K562 (cell line): ENCODE data around the gene OVCA2. TPM values are rescaled to one million over a fixed set of nuclear protein-coding genes. Genes with fewer than 3 reads are reported as not detected.

Experiments
- FOXJ3 ChIP-seq: sonication (generic); formaldehyde crosslinking; IDR thresholded peaks from 2 replicates; pipeline ENCODE4 v1.4.0; 2020; ENCODE audit warnings: mild to moderate bottlenecking, missing genetic modification reagents
- GABPB1 ChIP-seq: sonication (generic); formaldehyde crosslinking; IDR thresholded peaks from 2 replicates; pipeline ENCODE4 v1.8.0; 2022; ENCODE audit warnings: mild to moderate bottlenecking, missing genetic modification reagents
- HINFP ChIP-seq: fragments of 450-650 bp; conservative IDR thresholded peaks from 2 replicates; pipeline ENCODE4 v1.6.1; 2016; ENCODE audit warnings: missing genetic modification characterization, low read depth, mild to moderate bottlenecking, control low read depth, missing compliant biosample characterization
- JUND ChIP-seq, 2 experiments: IDR thresholded peaks; 2 replicates in 1 of 2; 3 replicates in 1 of 2; pipeline ENCODE4 v1.6.1; 2011; ENCODE audit warnings: borderline replicate concordance in 2 of 2, low read depth in 2 of 2, low read length in 2 of 2, improper control_type of control experiment in 1 of 2, missing biosample characterization in 1 of 2, missing genetic modification characterization in 1 of 2, missing genetic modification reagents in 1 of 2
- SAFB ChIP-seq: fragments of 200-400 bp; formaldehyde crosslinking; IDR thresholded peaks from 2 replicates; pipeline ENCODE4 v1.6.1; 2017; ENCODE audit warnings: low read depth, low read length, borderline replicate concordance
- ZC3H4 ChIP-seq: sonication (generic); formaldehyde crosslinking; IDR thresholded peaks from 2 replicates; pipeline ENCODE4 v1.9.0; 2021; ENCODE audit warnings: missing genetic modification reagents, borderline replicate concordance
- ZNF124 ChIP-seq: sonication (generic); formaldehyde crosslinking; IDR thresholded peaks from 2 replicates; pipeline ENCODE4 v1.8.1; 2022; ENCODE audit warnings: missing genetic modification reagents
- ZNF23 ChIP-seq: fragments of 250-450 bp; sonication (Bioruptor Pico); IDR thresholded peaks from 2 replicates; pipeline ENCODE4 v1.4.0; 2020; ENCODE audit warnings: mild to moderate bottlenecking
- polyA plus RNA-seq, 8 experiments: library from polyadenylated mRNA; depleted of rRNA in 4 of 8; stranded (reverse) in 5 of 8; unstranded in 3 of 8; fragments of >200 nt; fragmentation: Nextera tagmentation in 2 of 8; fragmentation: Illumina TruSeq in 1 of 8; extraction: Ambion mirVana in 2 of 8; extraction: Trizol in 1 of 8; gene quantifications; 2 replicates each; pipeline versions ENCODE4 v1.2.1 to v1.2.3, GENCODE V29; 2011 to 2014; ENCODE audit warnings: inconsistent platforms in 1 of 8, missing spikeins in 1 of 8
- total RNA-seq, 7 experiments: library from RNA; depleted of rRNA in 6 of 7; stranded (reverse); fragments of >200 nt in 6 of 7; fragmentation: Illumina TruSeq in 2 of 7; extraction: Trizol in 2 of 7; gene quantifications; 2 replicates each; pipeline versions ENCODE4 v1.2.1 to v1.2.3, GENCODE V29; 2011 to 2021; ENCODE audit warnings: low replicate concordance in 1 of 7
- TF ChIP-seq, protein P1 (sequence below): sonication (generic); formaldehyde crosslinking; IDR thresholded peaks from 2 replicates; pipeline ENCODE4 v1.8.0; 2022; ENCODE audit warnings: mild to moderate bottlenecking, missing genetic modification reagents
- TF ChIP-seq, protein P2 (sequence below): fragments of 450-650 bp; formaldehyde crosslinking; IDR thresholded peaks from 2 replicates; pipeline ENCODE4 v1.4.0; 2020; ENCODE audit warnings: mild to moderate bottlenecking

The OVCA2 gene
- total and polyA plus RNA-seq, 9 of the 15 experiments (the other 6 are each of a cell fraction or from before 2014, with no cell fraction given), result 3.0 to 23.7 (median 14.1) TPM

DNA sequence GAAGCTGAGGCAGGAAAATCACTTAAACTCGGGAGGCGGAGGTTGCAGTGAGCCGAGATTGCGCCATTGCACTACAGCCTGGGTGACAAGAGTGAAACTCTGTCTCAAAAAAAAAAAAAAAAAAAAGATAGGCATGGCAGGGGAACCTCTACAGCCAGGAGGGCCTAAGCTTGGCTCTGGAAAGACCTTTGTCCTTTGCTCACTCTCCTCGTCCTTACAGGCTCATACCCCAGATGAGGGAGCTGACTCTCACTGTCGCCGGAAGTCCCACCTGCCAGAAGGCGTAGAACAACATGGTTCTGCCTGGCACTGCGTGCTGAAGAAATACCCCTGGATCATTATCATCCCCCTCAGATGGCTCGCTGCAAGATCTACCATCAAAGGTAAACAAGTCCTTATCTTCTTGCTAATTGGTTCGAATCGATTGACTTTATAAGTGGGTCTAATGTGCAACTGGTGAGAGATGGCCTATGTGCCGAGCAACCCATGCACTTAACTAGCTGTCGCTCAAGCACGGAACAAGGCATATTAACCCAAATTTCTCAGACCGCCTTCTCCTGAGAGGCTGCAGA is 46.4 kb upstream of the OVCA2 start (continued):
- TF ChIP-seq HINFP (no peak), GABPB1 (CRISPR knock-in tag) (no peak), FOXJ3 (no peak), JUND (IDR thresholded peaks at IDR 0.05; ENCODE audit: borderline replicate concordance, low read depth, low read length) (no peak), JUND (tag; IDR thresholded peaks at IDR 0.05; ENCODE audit: borderline replicate concordance, low read depth, low read length) (no peak), ZNF23 (no peak), ZC3H4 (no peak), ZNF124 (CRISPR knock-in tag) (no peak), SAFB (no peak)
- TF ChIP-seq, protein P1, sequence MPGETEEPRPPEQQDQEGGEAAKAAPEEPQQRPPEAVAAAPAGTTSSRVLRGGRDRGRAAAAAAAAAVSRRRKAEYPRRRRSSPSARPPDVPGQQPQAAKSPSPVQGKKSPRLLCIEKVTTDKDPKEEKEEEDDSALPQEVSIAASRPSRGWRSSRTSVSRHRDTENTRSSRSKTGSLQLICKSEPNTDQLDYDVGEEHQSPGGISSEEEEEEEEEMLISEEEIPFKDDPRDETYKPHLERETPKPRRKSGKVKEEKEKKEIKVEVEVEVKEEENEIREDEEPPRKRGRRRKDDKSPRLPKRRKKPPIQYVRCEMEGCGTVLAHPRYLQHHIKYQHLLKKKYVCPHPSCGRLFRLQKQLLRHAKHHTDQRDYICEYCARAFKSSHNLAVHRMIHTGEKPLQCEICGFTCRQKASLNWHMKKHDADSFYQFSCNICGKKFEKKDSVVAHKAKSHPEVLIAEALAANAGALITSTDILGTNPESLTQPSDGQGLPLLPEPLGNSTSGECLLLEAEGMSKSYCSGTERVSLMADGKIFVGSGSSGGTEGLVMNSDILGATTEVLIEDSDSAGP (CRISPR knock-in tag), result no peak
- TF ChIP-seq, protein P2, sequence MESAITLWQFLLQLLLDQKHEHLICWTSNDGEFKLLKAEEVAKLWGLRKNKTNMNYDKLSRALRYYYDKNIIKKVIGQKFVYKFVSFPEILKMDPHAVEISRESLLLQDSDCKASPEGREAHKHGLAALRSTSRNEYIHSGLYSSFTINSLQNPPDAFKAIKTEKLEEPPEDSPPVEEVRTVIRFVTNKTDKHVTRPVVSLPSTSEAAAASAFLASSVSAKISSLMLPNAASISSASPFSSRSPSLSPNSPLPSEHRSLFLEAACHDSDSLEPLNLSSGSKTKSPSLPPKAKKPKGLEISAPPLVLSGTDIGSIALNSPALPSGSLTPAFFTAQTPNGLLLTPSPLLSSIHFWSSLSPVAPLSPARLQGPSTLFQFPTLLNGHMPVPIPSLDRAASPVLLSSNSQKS (CRISPR knock-in tag), result no peak
- TF ChIP-seq, all 486 proteins: peak for 0
